ENCODE data around the gene CBLB. TPM values are rescaled to one million over a fixed set of nuclear protein-coding genes. Genes with fewer than 3 reads are reported as not detected.

CBLB gene
- total and polyA plus RNA-seq, 8 donors: 5.3 to 23.3 (median 10.4) TPM

DNA sequence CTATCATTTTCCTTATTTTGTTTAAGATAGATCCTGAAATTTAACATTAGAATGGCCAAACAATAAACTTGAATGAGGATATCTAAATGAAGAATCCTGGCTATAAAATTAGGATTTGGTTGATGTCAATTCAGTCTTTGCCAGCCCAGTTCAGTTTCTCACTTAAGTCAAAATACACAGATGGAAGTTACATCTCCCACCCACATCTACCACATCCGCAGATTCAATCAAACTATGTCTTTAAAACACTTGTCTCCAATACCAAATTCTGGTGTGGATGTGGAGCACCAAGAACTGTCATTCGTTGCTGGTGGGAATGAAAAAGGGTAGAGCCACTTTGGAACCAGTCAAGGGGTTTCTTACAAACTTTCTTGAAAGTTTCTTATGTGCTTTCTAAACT, 18.2 kb downstream of the CBLB start:
- H3K4me1 ChIP-seq: peaks cover 0 to 15% (median 3%) of the 10 kb centered on the region in 3 donors
- no peak for DNase-seq
- ATAC-seq: no peak
- no peak overlapping the region for H3K27ac ChIP-seq
- no peak for FAIRE-seq
- 91 to 95% methylated on average over 2 of the region's 2 CpGs for WGBS, 2 donors
- peaks cover 0 to 6% (median 0%) of the 10 kb centered on the region in 3 donors for H3K36me3 ChIP-seq
- no peak for TF ChIP-seq CTCF (IDR thresholded peaks at IDR 0.05)
- H3K27me3 ChIP-seq: no peaks in the 10 kb centered on the region
- no peak overlapping the region for H3K4me3 ChIP-seq
- H3K9me3 ChIP-seq: no peaks in the 10 kb centered on the region
- intact Hi-C loops (cut with DNase I): no loop called here

GRCh38 chr3:105848821-105849220, 20.0 kb downstream of the CBLB start:
- no peaks in the 10 kb centered on the region for H3K27me3 ChIP-seq
- intact Hi-C loops (cut with DNase I): no loop called here
- FAIRE-seq: no peak
- TF ChIP-seq CTCF (IDR thresholded peaks at IDR 0.05): no peak
- H3K4me3 ChIP-seq: no peak overlapping the region
- no peak overlapping the region for H3K27ac ChIP-seq
- H3K4me1 ChIP-seq: peaks cover 0 to 18% (median 3%) of the 10 kb centered on the region in 3 donors
- no peak for ATAC-seq
- 94 to 97% methylated on average over 3 of the region's 3 CpGs for WGBS, 2 donors
- peaks cover 0 to 6% (median 0%) of the 10 kb centered on the region in 3 donors for H3K36me3 ChIP-seq
- H3K9me3 ChIP-seq: no peaks in the 10 kb centered on the region
- no peak for DNase-seq

- no peak for DNase-seq
- intact Hi-C loops (cut with DNase I): no loop called here
- WGBS, 2 donors: 88 to 91% methylated on average over 2 of the region's 2 CpGs
- Histone ChIP-seq H3K4me1 (peaks cover 0 to 22% (median 3%) of the 10 kb centered on the region in 3 donors), H3K4me3 (no peak overlapping the region), H3K27ac (no peak overlapping the region), H3K27me3 (no peaks in the 10 kb centered on the region), H3K36me3 (peaks cover 0 to 1% (median 0%) of the 10 kb centered on the region in 3 donors), H3K9me3 (no peaks in the 10 kb centered on the region)
- ATAC-seq: no peak
- no peak for FAIRE-seq
- TF ChIP-seq CTCF (IDR thresholded peaks at IDR 0.05): no peak
Observed at GRCh38 chr3:105847865-105848264, 20.9 kb downstream of the CBLB start.

GRCh38 chr3:105847452-105847851, 21.4 kb downstream of the CBLB start:
- no peak for ATAC-seq
- H3K4me3 ChIP-seq: no peak overlapping the region
- no peak for FAIRE-seq
- no peak overlapping the region for H3K27ac ChIP-seq
- no peaks in the 10 kb centered on the region for H3K9me3 ChIP-seq
- no peak for DNase-seq
- peaks cover 0 to 22% (median 3%) of the 10 kb centered on the region in 3 donors for H3K4me1 ChIP-seq
- no peaks in the 10 kb centered on the region for H3K36me3 ChIP-seq
- intact Hi-C loops (cut with DNase I): no loop called here
- no peak for TF ChIP-seq CTCF (IDR thresholded peaks at IDR 0.05)
- 91 to 92% methylated on average over 1 of the region's 1 CpG for WGBS, 2 donors
- H3K27me3 ChIP-seq: no peaks in the 10 kb centered on the region

GRCh38 chr3:105846809-105847208, 22.0 kb downstream of the CBLB start:
- no peak for TF ChIP-seq CTCF (IDR thresholded peaks at IDR 0.05)

More at GRCh38 chr3:105846809-105847208, 22.0 kb downstream of the CBLB start:
- Histone ChIP-seq H3K36me3 (no peaks in the 10 kb centered on the region), H3K27me3 (no peaks in the 10 kb centered on the region), H3K4me3 (no peak overlapping the region), H3K9me3 (no peaks in the 10 kb centered on the region), H3K27ac (no peak overlapping the region), H3K4me1 (peaks cover 0 to 22% (median 3%) of the 10 kb centered on the region in 3 donors)
- FAIRE-seq (no peak), DNase-seq (no peak), ATAC-seq (no peak)
- 62 to 67% methylated on average over 1 of the region's 1 CpG for WGBS, 2 donors
- intact Hi-C loops (cut with DNase I): no loop called here
